HepG2 (cell line): ENCODE results near the gene ZNF48. TPM values are rescaled to one million over a fixed set of nuclear protein-coding genes. Genes with fewer than 3 reads are reported as not detected.

Source experiments
- KLF6 ChIP-seq: IDR thresholded peaks from 2 replicates; pipeline ENCODE4 v1.8.0; 2016; ENCODE audit warnings: missing biosample characterization, missing genetic modification reagents
- NAIF1 ChIP-seq: sonication (generic); formaldehyde crosslinking; IDR thresholded peaks from 2 replicates; pipeline ENCODE4 v1.5.0; 2020; ENCODE audit warnings: mild to moderate bottlenecking, missing genetic modification reagents, borderline replicate concordance
- ZNF230 ChIP-seq: sonication (generic); formaldehyde crosslinking; IDR thresholded peaks from 2 replicates; pipeline ENCODE4 v1.4.0; 2020; ENCODE audit warnings: mild to moderate bottlenecking, missing genetic modification reagents
- ZNF674 ChIP-seq: sonication (generic); formaldehyde crosslinking; IDR thresholded peaks from 2 replicates; pipeline ENCODE4 v1.5.0; 2020; ENCODE audit warnings: low read depth, mild to moderate bottlenecking, missing genetic modification reagents
- polyA plus RNA-seq, 8 experiments: library from polyadenylated mRNA; depleted of rRNA in 3 of 8; stranded (reverse) in 7 of 8; unstranded in 1 of 8; fragments of >200 nt; fragmentation: Illumina TruSeq in 4 of 8; extraction: Trizol in 4 of 8; gene quantifications; 2 replicates each; pipeline versions ENCODE4 v1.2.1 to v1.2.3, GENCODE V29; 2011 to 2016; ENCODE audit warnings: low read depth in 4 of 8, missing spikeins in 1 of 8, mixed read lengths in 1 of 8; ENCODE audit not compliant: insufficient read depth in 1 of 8
- total RNA-seq, 5 experiments: library from RNA; depleted of rRNA; stranded (reverse); fragments of >200 nt; fragmentation: Illumina TruSeq; extraction: Trizol; gene quantifications; 2 replicates each; pipeline ENCODE4 v1.2.3, GENCODE V29; 2016; ENCODE audit warnings: low read depth in 1 of 5
- TF ChIP-seq, protein P1 (sequence below): sonication (generic); formaldehyde crosslinking; IDR thresholded peaks from 2 replicates; pipeline ENCODE4 v1.8.0; 2022; ENCODE audit warnings: missing genetic modification reagents, mild to moderate bottlenecking, moderate library complexity, borderline replicate concordance
- TF ChIP-seq, protein P2 (sequence below): sonication (generic); formaldehyde crosslinking; IDR thresholded peaks from 2 replicates; pipeline ENCODE4 v1.5.0; 2020; ENCODE audit warnings: missing genetic modification reagents
- TF ChIP-seq, protein P3 (sequence below): sonication (generic); formaldehyde crosslinking; IDR thresholded peaks from 2 replicates; pipeline ENCODE4 v1.9.0; 2021; ENCODE audit warnings: missing genetic modification reagents, borderline replicate concordance
- TF ChIP-seq, protein P4 (sequence below): IDR thresholded peaks from 2 replicates; pipeline ENCODE4 v1.6.1; 2016; ENCODE audit warnings: low read depth, borderline replicate concordance
- TF ChIP-seq, protein P5 (sequence below): sonication (generic); formaldehyde crosslinking; IDR thresholded peaks from 2 replicates; pipeline ENCODE4 v1.8.0; 2022; ENCODE audit warnings: missing genetic modification reagents, mild to moderate bottlenecking, inconsistent platforms, borderline replicate concordance
- TF ChIP-seq, protein P6 (sequence below): sonication (generic); formaldehyde crosslinking; IDR thresholded peaks from 2 replicates; pipeline ENCODE4 v1.4.0; 2020; ENCODE audit warnings: missing genetic modification reagents
- TF ChIP-seq, protein P7 (sequence below): sonication (generic); formaldehyde crosslinking; IDR thresholded peaks from 2 replicates; pipeline ENCODE4 v1.9.0; 2021; ENCODE audit warnings: missing genetic modification reagents, mild to moderate bottlenecking, borderline replicate concordance
- TF ChIP-seq, protein P8 (sequence below): sonication (generic); formaldehyde crosslinking; IDR thresholded peaks from 2 replicates; pipeline ENCODE4 v1.9.0; 2022; ENCODE audit warnings: missing genetic modification reagents, mild to moderate bottlenecking, borderline replicate concordance

The ZNF48 gene
- total and polyA plus RNA-seq, 2 of the 13 experiments (the other 11 are each of a cell fraction or from before 2014, with no cell fraction given): 9.9 to 12.3 TPM

DNA sequence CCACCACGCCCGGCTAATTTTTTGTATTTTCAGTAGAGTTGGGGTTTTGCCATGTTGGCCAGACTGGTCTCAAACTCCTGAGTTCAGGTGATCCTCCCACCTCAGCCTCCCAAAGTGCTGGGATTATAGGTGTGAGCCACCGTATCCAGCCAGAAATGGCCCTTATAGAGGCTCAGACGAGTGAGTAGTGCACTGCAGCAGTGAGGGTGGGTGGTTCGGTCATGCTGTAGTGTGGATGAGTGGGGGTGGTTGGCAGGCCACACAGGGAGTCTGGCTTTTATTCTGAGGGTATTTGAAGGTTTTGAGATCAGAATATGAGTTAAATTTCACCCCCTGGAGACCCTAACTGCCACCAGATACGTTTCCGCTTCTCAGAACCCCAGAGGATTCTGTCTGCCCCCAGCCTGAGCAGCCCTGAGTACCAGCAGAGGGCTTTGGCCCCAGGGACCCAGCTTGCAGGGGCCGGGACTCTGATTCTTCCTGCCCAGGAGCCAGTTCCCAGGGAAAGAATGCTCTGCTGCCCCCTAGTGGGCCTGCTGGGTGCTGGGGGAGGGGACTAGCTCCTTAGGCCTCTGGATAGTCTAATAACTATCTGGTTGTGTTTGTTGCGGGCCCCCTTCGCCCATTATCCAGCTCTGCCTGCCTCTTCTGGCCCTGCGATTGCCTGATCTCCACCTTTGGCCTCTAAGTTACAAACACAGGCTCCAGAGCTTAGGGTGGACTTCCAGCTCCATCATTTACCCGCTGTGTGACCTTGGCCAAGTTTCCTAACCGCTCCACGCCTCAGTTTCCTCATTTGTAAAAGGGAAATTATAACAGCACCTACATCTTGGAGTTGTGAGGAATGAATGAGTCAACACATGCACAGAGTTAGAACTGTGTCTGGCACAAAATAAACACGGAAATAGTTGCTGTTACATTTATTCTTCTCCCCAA, 14.2 kb downstream of the ZNF48 start (continued):
- TF ChIP-seq, protein P1, sequence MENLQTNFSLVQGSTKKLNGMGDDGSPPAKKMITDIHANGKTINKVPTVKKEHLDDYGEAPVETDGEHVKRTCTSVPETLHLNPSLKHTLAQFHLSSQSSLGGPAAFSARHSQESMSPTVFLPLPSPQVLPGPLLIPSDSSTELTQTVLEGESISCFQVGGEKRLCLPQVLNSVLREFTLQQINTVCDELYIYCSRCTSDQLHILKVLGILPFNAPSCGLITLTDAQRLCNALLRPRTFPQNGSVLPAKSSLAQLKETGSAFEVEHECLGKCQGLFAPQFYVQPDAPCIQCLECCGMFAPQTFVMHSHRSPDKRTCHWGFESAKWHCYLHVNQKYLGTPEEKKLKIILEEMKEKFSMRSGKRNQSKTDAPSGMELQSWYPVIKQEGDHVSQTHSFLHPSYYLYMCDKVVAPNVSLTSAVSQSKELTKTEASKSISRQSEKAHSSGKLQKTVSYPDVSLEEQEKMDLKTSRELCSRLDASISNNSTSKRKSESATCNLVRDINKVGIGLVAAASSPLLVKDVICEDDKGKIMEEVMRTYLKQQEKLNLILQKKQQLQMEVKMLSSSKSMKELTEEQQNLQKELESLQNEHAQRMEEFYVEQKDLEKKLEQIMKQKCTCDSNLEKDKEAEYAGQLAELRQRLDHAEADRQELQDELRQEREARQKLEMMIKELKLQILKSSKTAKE: no peak
- TF ChIP-seq, protein P2, sequence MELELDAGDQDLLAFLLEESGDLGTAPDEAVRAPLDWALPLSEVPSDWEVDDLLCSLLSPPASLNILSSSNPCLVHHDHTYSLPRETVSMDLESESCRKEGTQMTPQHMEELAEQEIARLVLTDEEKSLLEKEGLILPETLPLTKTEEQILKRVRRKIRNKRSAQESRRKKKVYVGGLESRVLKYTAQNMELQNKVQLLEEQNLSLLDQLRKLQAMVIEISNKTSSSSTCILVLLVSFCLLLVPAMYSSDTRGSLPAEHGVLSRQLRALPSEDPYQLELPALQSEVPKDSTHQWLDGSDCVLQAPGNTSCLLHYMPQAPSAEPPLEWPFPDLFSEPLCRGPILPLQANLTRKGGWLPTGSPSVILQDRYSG: no peak
- TF ChIP-seq, protein P3, sequence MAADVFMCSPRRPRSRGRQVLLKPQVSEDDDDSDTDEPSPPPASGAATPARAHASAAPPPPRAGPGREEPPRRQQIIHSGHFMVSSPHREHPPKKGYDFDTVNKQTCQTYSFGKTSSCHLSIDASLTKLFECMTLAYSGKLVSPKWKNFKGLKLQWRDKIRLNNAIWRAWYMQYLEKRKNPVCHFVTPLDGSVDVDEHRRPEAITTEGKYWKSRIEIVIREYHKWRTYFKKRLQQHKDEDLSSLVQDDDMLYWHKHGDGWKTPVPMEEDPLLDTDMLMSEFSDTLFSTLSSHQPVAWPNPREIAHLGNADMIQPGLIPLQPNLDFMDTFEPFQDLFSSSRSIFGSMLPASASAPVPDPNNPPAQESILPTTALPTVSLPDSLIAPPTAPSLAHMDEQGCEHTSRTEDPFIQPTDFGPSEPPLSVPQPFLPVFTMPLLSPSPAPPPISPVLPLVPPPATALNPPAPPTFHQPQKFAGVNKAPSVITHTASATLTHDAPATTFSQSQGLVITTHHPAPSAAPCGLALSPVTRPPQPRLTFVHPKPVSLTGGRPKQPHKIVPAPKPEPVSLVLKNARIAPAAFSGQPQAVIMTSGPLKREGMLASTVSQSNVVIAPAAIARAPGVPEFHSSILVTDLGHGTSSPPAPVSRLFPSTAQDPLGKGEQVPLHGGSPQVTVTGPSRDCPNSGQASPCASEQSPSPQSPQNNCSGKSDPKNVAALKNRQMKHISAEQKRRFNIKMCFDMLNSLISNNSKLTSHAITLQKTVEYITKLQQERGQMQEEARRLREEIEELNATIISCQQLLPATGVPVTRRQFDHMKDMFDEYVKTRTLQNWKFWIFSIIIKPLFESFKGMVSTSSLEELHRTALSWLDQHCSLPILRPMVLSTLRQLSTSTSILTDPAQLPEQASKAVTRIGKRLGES (CRISPR knock-in tag): no peak
- TF ChIP-seq, protein P4, sequence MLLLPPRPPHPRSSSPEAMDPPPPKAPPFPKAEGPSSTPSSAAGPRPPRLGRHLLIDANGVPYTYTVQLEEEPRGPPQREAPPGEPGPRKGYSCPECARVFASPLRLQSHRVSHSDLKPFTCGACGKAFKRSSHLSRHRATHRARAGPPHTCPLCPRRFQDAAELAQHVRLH (CRISPR knock-in tag): peak; percentile 89; the same call in 1 of the 2 replicates
- TF ChIP-seq NAIF1 (CRISPR knock-in tag) (0 out of 2 replicates have a peak, but pooled peaks have one; percentile 40), KLF6 (CRISPR knock-in tag) (peak; percentile 77; the same call in 1 of the 2 replicates), ZNF674 (CRISPR knock-in tag) (no peak), ZNF230 (no peak; the same call in 1 of the 2 replicates)
- TF ChIP-seq, protein P5, sequence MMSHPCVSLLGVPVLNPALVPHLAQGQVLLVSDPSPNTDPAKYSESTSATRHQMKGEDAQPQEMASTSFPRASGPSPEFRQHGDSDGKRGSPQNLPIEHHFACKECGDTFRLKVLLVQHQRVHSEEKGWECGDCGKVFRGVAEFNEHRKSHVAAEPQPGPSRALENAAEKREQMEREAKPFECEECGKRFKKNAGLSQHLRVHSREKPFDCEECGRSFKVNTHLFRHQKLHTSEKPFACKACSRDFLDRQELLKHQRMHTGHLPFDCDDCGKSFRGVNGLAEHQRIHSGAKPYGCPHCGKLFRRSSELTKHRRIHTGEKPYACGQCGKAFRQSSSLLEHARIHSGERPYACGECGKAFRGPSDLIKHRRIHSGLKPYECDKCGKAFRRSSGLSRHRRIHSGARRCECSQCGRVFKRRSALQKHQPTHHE: peak; percentile 82; the same call in 1 of the 2 replicates
- TF ChIP-seq, protein P6, sequence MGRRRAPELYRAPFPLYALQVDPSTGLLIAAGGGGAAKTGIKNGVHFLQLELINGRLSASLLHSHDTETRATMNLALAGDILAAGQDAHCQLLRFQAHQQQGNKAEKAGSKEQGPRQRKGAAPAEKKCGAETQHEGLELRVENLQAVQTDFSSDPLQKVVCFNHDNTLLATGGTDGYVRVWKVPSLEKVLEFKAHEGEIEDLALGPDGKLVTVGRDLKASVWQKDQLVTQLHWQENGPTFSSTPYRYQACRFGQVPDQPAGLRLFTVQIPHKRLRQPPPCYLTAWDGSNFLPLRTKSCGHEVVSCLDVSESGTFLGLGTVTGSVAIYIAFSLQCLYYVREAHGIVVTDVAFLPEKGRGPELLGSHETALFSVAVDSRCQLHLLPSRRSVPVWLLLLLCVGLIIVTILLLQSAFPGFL (CRISPR knock-in tag): no peak
- TF ChIP-seq, protein P7, sequence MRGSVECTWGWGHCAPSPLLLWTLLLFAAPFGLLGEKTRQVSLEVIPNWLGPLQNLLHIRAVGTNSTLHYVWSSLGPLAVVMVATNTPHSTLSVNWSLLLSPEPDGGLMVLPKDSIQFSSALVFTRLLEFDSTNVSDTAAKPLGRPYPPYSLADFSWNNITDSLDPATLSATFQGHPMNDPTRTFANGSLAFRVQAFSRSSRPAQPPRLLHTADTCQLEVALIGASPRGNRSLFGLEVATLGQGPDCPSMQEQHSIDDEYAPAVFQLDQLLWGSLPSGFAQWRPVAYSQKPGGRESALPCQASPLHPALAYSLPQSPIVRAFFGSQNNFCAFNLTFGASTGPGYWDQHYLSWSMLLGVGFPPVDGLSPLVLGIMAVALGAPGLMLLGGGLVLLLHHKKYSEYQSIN (CRISPR knock-in tag): no peak
- TF ChIP-seq, protein P8, sequence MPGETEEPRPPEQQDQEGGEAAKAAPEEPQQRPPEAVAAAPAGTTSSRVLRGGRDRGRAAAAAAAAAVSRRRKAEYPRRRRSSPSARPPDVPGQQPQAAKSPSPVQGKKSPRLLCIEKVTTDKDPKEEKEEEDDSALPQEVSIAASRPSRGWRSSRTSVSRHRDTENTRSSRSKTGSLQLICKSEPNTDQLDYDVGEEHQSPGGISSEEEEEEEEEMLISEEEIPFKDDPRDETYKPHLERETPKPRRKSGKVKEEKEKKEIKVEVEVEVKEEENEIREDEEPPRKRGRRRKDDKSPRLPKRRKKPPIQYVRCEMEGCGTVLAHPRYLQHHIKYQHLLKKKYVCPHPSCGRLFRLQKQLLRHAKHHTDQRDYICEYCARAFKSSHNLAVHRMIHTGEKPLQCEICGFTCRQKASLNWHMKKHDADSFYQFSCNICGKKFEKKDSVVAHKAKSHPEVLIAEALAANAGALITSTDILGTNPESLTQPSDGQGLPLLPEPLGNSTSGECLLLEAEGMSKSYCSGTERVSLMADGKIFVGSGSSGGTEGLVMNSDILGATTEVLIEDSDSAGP (CRISPR knock-in tag): peak; percentile 76; the same call in 1 of the 2 replicates
